Temporal lobe (tissue), 2 donors: ENCODE data around the gene HSH2D. TPM values are rescaled to one million over a fixed set of nuclear protein-coding genes. Genes with fewer than 3 reads are reported as not detected.

ENCODE experiments used
- small RNA-seq: library from RNA; depleted of rRNA; stranded (forward); fragments of <200 nt; gene quantifications from one replicate; pipeline ENCODE3, GENCODE V24; 2014; ENCODE audit warnings: low replicate concordance
- total RNA-seq: library from RNA; depleted of rRNA; stranded (reverse); fragments of >200 nt; gene quantifications from one replicate; pipeline ENCODE4 v1.2.3, GENCODE V29; 2014

The HSH2D gene
- total RNA-seq, 1 donor from 2014 or later: under 0.01 TPM

Small RNA genes lying within 50 kb of the gene (small RNA-seq; reads per million reads assigned to genes)
- not detected for gene RF00017

Other genes with a start within 250 kb of the HSH2D start
- gene CYP4F2, start 245.6 kb upstream of the HSH2D start, total RNA-seq: not detected
- not detected for gene CYP4F11, start 209.2 kb upstream of the HSH2D start, total RNA-seq
- not detected for gene OR10H4, start 194.7 kb upstream of the HSH2D start, total RNA-seq
- gene TPM4, start 67.2 kb upstream of the HSH2D start, total RNA-seq: 95.1 TPM
- 26.1 TPM for gene RAB8A, start 31.8 kb upstream of the HSH2D start, total RNA-seq
- not detected for gene CIB3, start 29.8 kb downstream of the HSH2D start, total RNA-seq
- 88.0 TPM for gene FAM32A, start 41.7 kb downstream of the HSH2D start, total RNA-seq
- gene AP1M1, start 54.2 kb downstream of the HSH2D start, total RNA-seq: 33.4 TPM
- 3.0 TPM for gene KLF2, start 181.1 kb downstream of the HSH2D start, total RNA-seq